HG02759 (cell line): ENCODE data around the gene BLOC1S5.

Experiments
- ATAC-seq: cut with Tn5 transposase; IDR thresholded peaks from one replicate; pipeline ENCODE4 v1.9.1; 2021; ENCODE audit warnings: mild to moderate bottlenecking, moderate library complexity; ENCODE audit not compliant: unreplicated experiment

The BLOC1S5 gene

DNA sequence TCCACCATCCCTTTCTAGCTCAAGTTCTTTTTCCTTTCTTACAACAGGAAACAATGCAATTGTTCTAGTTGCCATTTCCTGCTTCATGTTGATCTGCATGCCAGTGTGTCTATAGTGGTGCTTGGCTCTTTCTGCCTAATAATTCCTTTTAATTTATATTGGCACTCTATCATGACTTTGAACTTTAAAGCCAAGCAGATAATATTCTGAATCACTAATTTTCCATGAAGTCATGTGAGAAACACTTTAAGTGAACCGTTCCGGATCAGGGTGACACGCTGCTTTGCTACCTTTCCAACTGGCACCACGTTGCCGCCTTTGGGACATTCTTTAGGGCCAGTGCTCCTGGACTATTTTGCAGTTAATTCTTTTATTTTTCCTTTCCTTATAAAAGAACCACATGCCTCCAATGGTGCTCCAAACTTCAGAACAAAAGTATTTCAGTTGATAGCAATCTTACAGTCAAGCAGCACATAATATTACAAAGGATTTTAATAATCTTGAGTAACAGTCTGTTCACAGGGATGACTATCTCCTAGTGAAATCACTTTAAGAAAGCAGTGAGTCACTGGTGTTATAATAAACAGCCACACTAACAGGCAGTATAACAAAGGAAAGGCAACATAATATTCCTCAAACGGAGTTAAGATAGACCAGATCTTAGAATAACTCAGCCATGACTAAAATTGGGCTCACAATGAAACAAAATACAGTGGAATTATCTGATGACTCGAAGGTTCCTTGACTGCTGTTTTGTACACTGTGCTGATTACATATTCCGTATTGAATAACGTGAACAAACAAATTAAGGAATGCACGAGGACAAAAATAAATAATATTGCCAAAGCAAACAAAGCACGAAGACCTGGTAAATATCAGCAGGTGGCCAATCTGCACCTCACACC, 19.0 kb upstream of the BLOC1S5 start:
- ATAC-seq: no peak

DNA sequence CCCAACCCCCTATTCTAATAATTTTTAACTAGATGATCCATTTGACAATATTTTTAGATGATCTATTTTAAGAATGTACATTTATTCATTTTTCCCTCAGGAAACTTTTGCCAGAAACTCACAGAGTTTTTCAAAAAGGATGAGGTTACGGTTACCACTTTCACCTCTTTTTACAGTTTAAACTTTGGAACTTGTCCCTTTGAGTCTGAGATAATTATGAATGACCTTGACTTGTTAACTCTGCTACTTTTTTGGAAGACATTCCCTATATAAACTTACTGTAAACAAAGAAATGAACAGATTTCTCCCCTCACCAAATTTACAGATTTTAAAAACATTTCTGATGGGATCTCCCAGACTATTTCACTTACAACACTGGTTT, 18.4 kb upstream of the BLOC1S5 start:
- ATAC-seq: no peak

DNA sequence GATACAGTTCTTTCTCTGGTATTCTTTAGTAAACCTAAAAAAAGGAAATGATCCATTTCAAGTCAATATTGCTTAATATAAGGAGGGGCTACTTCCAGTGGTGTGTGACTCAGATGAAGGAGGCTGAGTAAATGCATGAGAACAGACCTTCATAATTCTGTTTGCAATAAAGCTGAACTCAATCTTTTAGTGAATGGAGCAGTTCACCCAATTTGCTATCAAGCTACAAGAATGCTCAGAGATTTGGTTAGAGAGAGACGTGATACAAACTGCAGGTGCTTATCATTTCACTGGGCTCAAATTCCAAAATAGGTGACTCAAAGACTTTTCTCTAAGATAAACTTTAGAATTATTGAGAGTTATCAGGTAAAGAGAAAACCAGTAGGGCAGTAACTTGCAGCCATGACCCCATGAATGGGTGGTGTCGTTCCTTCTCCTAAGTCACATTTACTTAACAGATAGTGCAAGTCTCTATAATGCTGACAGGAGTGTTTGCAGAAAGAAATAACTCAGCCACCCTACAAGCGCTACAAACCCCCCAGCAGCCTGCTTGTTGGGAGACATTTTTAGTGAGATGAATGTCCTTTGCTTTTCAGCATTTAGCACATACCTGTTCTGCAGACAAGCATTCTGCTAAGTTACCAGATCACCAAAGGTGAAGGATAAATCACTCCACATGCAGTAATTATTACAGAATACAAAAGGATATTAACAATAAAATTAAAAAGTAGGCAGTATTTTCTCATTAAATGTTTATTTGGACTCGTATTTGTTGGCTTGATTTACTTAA, 16.4 kb upstream of the BLOC1S5 start:
- no peak for ATAC-seq

DNA sequence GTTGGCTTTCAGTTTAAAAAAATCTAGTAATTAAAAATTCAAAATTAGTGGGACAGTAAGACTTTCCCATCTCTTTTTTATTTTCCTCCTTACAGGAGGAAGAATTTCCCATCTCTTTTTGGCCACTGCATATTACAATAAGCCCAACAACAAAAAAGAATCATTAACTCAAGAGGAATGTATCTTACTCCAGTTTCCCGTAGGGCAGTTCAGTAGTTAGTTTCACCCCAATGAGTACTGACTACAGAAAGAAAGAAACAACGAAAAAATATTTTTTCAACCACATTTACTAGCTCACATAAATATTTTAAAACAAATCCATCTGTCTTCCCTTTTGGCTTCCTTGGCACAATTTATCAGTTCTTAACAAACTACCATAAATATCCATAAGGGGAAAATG, 14.9 kb upstream of the BLOC1S5 start:
- ATAC-seq: no peak

DNA sequence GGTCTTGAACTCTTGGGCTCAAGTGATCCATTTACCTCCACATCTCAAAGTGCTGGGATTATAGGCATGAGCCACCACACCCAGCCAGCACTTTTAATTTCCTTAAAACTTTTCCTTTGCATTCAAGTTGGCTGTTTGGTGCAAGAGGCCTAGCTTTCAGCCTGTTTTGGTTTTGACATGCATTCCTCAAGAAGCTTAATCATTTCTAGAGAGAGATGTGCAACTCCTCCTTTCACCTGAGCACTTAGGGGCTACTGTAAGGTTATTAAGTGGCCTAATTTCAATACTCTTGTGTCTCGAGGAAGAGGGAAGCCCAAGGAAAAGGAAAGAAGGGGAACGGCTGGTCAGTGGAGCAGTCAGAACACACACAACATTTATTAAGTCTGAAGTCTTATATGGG, 13.8 kb upstream of the BLOC1S5 start:
- ATAC-seq: no peak

DNA sequence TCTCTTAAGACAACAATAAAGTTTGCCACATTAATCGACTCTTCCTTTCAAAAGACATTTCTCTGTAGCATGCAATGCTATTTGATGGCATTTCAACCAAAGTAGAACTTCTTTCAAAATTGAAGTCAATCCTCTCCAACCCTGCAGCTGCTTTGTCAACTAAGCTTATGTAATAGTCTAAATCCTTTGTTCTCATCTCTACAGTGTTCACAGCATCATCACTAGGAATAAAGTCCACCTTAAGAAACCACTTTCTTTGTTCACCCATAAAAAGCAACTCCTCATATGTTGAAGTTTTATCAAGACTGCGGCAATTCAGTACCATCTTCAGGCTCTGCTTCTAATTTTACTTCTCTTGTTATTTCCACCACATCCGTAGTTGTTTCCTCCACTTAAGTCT, 11.5 kb upstream of the BLOC1S5 start:
- ATAC-seq: no peak

DNA sequence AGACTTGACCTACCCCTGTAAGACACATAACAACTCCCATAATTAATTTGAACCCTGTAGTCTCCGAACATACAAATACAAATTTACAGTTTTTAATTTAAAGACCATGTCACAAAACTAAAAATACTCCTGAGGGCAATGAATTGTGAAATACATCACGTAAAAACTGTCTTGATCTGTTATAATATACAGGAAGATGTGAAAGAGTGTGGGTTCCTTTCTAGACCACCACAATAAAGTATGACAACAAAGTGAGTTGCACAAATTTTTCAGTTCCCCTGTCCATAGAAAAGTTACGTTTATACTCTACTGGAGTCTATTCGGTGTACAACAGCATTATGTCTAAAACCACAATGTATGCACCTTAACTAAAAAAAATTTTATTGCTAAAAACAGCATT, 11.0 kb upstream of the BLOC1S5 start:
- ATAC-seq: no peak

DNA sequence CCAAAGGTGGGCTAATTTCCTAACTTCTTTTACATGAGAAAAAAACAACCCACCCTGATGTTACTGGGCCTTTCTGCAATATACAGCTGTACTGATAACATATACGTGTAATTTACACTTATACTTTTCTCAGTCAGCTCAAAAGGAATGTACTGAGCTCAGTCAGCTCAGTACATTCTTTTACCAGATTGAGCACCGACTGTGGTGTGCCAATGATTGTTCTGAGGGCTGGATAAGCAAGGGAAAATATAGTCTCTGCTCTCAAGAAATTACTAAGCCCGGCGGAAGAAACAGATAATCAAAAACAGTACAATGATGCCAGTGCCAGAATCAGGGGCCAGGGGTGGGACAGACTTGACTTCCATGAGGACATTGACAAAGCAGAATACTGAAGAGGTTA, 10.0 kb upstream of the BLOC1S5 start:
- ATAC-seq: no peak

DNA sequence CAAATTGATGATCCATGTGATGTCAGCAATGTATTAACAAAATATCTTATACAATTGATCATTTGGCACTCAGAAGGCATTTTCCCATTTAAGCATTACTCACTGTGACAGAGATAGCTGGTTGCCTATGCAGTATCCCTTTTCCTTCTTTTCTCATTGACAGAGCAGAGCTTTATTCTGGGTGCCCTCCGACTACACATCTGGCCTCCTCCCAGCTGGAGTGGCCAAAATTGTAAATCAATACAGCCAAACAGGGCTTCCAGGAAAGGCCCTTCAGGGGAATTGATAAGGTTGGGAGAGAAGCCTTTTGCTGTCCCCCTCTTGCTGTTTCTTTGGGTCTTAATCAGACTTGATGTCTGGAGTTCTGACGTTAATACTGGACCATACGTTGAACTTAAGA, 9.6 kb upstream of the BLOC1S5 start:
- no peak for ATAC-seq

DNA sequence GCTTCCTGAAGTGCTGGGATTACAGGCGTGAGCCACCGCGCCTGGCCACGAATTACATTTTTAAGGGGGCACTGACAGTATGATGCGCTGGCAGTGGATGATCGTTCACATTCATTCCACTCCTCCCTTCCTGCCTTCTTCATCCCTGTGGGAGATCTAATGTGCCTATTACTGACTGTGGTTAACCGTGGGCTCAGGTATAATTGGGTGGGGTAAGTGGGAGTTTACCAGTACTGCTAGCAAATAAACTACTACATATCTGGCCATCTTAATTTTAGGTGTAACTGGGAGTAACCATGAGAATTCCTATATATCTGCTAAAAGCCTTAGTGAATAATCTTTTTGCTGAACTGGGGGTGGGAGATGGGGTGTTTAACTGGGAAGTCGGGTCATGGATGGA, 6.5 kb upstream of the BLOC1S5 start:
- no peak for ATAC-seq

DNA sequence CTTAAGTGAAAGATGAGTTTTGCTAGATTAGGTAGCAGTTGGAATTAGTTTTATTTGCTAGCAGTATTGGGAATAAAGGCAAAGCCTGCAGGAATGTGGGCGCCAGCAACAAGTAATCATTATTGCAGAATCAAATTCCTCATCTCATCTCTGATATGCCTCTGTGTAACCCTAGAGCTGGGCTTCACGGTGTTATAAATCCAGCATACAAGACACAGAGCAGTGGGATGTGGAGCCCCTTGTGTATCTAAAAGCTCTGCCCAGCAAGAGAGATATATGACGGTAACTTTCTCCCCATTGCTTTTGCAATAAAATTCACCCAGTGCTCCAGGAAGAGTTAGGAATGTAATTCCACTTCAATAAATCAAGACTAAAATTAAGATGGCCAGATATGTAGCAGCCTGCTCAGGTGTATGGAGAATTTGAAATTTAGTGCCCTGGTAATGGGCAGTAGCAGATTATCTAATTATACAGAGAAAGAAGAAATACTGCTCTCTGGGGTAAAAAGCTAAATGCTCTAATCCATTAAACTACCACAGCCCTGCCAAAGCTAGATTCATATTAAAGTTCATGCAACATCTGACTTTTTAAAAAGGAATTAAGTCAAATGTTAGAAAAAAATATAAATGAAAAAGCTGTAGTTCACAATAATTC, 5.6 kb upstream of the BLOC1S5 start:
- ATAC-seq: no peak

DNA sequence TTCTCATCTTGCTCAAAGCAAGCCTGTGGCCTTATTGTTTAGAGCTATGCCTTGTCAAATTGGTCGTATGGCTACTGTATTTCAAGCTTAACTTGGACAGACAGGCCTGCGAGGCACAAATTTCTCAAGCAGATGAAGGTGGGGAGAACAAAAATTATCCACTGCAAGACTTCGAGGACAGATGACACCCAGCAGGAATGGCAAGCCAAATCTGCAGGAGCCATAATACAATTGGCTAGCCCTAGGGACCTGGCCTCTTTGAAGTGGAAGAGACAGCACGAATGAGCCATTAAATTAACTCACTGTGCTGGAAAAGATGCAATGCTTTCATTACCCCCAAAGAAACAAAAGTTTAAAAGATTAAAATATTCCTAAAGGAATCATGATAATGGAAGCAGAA, 5.0 kb upstream of the BLOC1S5 start:
- ATAC-seq: no peak

DNA sequence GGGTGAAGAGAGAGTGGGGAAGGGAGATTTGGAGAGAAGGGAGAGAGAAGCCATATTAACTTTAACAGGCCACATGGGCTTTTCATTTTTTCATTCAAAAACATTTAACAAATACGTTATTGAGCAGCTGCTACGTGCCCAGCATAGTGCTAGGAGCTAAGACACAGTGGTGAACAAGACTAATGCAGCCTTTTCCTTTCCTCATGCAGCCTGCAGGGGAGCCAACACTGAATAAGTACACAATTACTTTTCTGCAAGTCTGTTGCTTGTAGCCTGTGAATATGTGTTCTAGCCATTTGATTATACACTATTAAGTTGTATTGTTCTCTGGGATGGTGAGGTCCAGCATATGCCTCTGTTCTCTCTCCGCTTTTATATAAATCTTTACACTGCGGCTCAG, 1.9 kb upstream of the BLOC1S5 start:
- ATAC-seq: no peak

DNA sequence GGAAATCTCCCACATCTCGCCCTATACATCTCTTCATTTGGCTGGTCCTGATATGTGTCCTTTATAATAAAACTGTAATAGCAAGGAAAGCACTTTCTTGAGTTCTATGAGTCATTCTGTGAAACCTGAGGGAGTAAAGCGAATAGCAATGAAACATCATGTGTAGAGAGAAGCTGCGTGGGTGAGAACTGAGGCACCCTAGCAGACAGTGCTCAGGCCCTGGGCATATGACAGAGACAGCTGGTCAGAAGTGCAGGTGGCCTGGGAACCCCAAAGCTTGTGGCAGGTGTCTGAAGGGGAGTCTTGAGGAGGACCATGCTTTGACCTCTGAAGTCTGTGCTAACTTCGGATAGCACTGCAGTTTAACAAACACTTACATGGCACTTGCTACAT, 1.3 kb upstream of the BLOC1S5 start:
- peak; percentile 64 for ATAC-seq

DNA sequence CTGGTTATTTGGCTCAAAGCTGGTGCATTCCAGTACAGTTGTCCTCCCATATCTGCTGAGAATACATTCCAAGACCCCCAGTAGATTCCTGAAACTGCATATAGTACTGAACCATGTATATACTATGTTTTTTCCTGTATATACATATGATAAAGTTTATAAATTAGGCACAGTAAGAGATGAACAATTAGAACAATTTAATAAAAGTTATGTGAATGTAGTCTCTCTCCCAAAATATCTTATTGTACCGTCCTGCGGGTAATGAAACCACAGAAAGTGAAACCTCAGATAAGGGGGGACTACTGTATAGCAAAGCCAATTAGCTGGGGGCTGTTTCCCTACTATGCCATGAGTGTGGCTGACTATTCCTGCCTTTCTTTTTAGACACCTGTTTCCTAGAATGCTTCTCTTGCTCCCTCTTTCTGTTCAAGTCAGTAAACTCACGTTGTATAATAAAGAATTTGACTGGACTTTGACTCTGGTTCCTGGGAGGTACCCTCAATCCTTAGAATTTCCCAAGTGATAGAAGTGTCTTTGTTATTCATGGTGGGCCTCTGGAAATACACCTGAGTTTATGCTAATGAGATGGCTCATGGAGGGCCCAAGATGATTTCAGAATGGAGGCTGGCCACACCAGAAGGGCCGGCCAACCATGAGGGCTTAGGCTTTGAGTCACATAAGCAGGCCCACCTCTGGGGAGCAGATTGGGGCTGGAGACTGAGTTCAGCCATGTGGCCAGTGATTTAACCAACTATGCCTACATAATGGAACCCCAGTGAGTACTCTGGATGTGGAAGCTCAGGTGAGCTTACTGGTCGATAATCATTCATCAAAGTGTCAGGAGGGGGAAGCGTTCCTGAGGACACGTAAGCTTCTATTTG, 689 bp upstream of the BLOC1S5 start:
- peak; percentile 1 for ATAC-seq

DNA sequence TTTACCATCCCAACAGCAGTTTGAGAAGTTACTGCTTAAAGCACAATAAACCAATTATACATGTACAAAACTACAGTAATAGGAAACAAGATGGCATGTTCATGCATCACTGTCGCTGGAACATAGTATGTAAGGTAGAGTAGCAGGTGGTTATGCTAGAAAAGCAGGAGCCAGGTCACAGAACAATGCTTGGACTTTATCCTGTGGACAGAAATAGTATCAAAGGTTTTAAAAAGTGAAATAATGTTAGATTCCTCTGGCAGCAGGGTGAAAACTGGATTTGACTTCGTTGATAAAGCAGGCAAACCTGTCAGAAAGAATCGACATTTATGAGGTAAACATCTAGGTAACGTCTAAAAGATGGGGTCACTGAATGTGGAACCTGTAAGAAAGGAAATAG, 2.5 kb downstream of the BLOC1S5 start:
- ATAC-seq: no peak

DNA sequence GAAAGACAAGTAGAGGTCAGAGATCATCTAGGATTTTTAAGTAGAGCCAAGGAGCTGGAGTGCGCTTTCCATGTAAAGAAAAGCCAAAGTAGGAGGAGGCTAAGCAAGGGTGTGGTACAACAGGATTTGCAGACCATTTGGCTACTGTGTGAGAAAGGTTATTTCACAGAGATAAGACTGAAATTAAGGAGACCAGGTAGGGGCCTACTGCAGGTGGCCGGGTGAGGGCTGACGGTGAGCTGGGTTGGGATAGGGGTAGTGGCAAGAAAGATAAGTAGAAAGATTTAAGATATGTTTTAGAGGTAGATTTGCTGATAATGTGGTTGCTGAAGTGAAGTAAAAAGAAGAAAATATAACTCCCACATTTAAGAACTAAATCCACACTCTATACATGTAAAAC, 3.8 kb downstream of the BLOC1S5 start:
- no peak for ATAC-seq

DNA sequence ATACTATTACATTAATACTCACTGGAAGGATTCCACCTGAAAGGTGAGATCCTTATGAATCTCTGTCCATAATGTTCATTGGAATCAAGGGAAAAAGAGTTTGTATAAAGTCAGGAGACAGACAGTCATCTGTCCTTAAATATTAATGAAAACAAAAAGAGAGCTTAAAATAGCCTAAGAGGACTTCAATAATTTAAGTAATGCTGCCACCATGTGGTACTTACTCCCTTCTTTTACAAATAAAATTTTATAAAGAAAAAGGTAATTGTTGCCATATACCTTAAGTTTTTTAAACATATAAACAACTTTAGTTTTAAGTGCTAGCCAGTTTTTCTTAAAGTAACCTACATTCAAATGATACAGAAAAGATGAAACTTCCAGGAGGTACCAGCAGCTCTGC, 5.1 kb downstream of the BLOC1S5 start:
- no peak for ATAC-seq

DNA sequence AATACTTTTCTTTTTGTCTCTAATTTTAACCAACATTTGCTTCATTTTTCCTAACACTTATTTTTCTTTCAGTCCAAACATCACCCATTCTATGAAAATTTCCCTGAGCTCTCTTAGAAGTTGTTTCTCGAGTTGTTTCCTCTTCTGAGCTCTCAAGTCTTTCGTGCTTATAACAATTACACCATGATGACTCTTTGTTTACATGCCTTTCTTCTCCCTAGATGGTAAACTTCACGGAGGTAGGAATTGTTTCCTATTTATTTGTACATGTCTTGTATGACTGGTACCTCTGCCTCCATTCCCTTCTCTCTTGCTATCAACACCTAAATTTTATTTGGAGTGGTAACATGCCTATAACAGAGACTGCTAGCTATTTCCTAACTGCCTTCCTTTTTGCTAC, 6.4 kb downstream of the BLOC1S5 start:
- no peak for ATAC-seq

DNA sequence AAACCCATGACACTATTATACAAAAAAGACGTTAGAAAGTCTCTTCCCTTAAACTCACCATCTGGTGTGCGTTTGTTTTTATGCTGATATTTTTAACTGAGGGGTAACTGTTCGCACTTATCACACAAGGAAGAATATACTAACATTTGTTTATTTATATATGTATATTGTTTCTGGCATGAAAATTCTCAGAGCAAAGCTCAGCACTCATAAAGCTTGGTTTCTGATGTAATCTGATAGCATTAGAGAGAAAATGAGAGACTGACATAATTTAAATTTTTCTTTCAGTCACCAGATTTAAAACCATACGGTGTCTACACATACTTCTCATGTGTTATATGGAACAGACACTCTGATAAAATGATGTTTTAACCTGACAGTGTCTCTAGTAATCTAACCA, 6.9 kb downstream of the BLOC1S5 start:
- ATAC-seq: no peak

DNA sequence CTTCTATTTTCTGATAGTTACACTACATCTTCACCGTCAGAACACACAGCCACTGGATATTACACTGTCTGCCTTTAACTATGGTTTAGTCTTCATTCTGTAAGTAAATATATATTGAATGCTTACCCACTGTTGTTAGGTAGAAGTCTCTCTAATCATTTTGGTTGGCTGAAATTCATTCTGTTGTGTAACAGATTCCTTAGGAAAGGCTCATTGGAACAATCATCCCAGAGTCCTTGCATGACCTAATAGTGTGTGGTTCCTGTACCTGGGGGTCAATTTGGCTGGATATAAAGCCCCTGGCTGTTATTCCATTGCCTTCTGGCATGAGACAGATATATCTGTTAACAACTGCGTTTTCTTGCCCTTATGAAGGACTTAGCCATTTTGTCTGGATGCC, 9.9 kb downstream of the BLOC1S5 start:
- no peak for ATAC-seq
